Testis (tissue), 3 donors: ENCODE results near the gene ACO1. TPM values are rescaled to one million over a fixed set of nuclear protein-coding genes. Genes with fewer than 3 reads are reported as not detected.

Source experiments
- DNase-seq: peaks from one replicate; pipeline ENCODE4 v3.0.0-alpha.2; 2019
- H3K27ac ChIP-seq, 2 donors: fragments of 200-600 bp; sonication (generic); one replicate each; pipeline ENCODE4 v1.5.1; 2019
- H3K27me3 ChIP-seq: fragments of 200-600 bp; sonication (generic); one replicate; pipeline ENCODE4 v1.5.1; 2019
- H3K36me3 ChIP-seq: fragments of 200-600 bp; sonication (generic); one replicate; pipeline ENCODE4 v1.5.1; 2017; ENCODE audit warnings: low read depth; ENCODE audit errors: missing control alignments
- H3K4me1 ChIP-seq: fragments of 200-600 bp; sonication (generic); one replicate; pipeline ENCODE4 v1.5.1; 2019
- H3K4me3 ChIP-seq, 2 donors: fragments of 200-600 bp; sonication (generic); one replicate each; pipeline ENCODE4 v1.5.1; 2017 to 2019
- H3K9me3 ChIP-seq: fragments of 200-600 bp; sonication (generic); one replicate; pipeline ENCODE4 v1.5.1; 2017
- CTCF ChIP-seq, 3 experiments: fragments of 450-650 bp in 2 of 3; fragments of 200-600 bp in 1 of 3; sonication (generic) in 1 of 3; IDR thresholded peaks; one replicate each; pipeline ENCODE4 v1.5.1; 2016 to 2019; ENCODE audit warnings: antibody characterized with exemption in 3 of 3, mild to moderate bottlenecking in 2 of 3, moderate library complexity in 1 of 3
- POLR2A ChIP-seq: fragments of 450-650 bp; IDR thresholded peaks from one replicate; pipeline ENCODE4 v1.6.1; 2017; ENCODE audit warnings: antibody characterized with exemption, mild to moderate bottlenecking, moderate library complexity
- WGBS, 2 donors: methylation state at CpG; one replicate each; pipeline ENCODE4 v1.1.5; 2018; 5-methylcytosine and 5-hydroxymethylcytosine counted together
- intact Hi-C: fragments of 100-400 bp; cut with DNase I; formaldehyde crosslinking; loops from one replicate; pipeline ENCODE4 v1.15.1; 2023; ENCODE audit warnings: low total_unique reads
- polyA plus RNA-seq: library from polyadenylated mRNA; stranded (reverse); fragments of 350-450 nt; fragmentation: Illumina TruSeq; extraction: RNeasy Lipid Tissue Mini Kit (QIAGEN cat#74804); gene quantifications from one replicate; pipeline ENCODE4 v1.2.3, GENCODE V29; 2014; ENCODE audit warnings: low read depth, low replicate concordance; ENCODE audit not compliant: insufficient read depth
- total RNA-seq, 2 donors: library from RNA; depleted of rRNA; stranded (reverse); fragments of >200 nt; gene quantifications; one replicate each; pipeline ENCODE4 v1.2.3, GENCODE V29; 2016

Gene ACO1
- total and polyA plus RNA-seq, 3 donors from 2014 or later: 44.4 to 67.6 (median 52.0) TPM

- TF ChIP-seq POLR2A (no peak), CTCF (IDR thresholded peaks at IDR 0.05) (peak; percentile 60 to 79 (median 71))
- no peak overlapping the region for H3K27ac ChIP-seq
- no peaks in the 10 kb centered on the region for H3K36me3 ChIP-seq
- no peak overlapping the region for H3K4me3 ChIP-seq
- H3K9me3 ChIP-seq: no peaks in the 10 kb centered on the region
- H3K27me3 ChIP-seq: no peaks in the 10 kb centered on the region
- H3K4me1 ChIP-seq: peaks cover 6% of the 10 kb centered on the region
- intact Hi-C loops: loop anchor here (10.0 kb wide), 1 partner anchor 586 kb away; no protein-coding TSS in a partner anchor
- WGBS, 2 donors: 27 to 36% methylated on average over 5 of the region's 5 CpGs
- peak; percentile 46 for DNase-seq
Observed at GRCh38 chr9:32378993-32379729, 5.3 kb upstream of the ACO1 start.

GRCh38 chr9:32380944-32381343 is 3.5 kb upstream of the ACO1 start:
- TF ChIP-seq CTCF (IDR thresholded peaks at IDR 0.05) (no peak), POLR2A (no peak)
- H3K4me3 ChIP-seq: no peak overlapping the region
- H3K27ac ChIP-seq: no peak overlapping the region
- H3K36me3 ChIP-seq: no peaks in the 10 kb centered on the region
- 90 to 95% methylated on average over 3 of the region's 3 CpGs for WGBS, 2 donors
- DNase-seq: no peak
- H3K4me1 ChIP-seq: peaks cover 16% of the 10 kb centered on the region
- no peaks in the 10 kb centered on the region for H3K9me3 ChIP-seq
- intact Hi-C loops: loop anchor here (5.0 kb wide), 1 partner anchor 196 kb away; no protein-coding TSS in a partner anchor
- H3K27me3 ChIP-seq: no peaks in the 10 kb centered on the region

GRCh38 chr9:32382565-32383320 is 1.7 kb upstream of the ACO1 start:
- H3K27me3 ChIP-seq: no peaks in the 10 kb centered on the region
- no peaks in the 10 kb centered on the region for H3K9me3 ChIP-seq
- H3K36me3 ChIP-seq: no peaks in the 10 kb centered on the region
- peaks cover 18% of the 10 kb centered on the region for H3K4me1 ChIP-seq
- 46 to 52% methylated on average over 14 of the region's 14 CpGs for WGBS, 2 donors
- DNase-seq: no peak
- intact Hi-C loops: loop anchor here (5.0 kb wide), 1 partner anchor 195 kb away; no protein-coding TSS in a partner anchor
- TF ChIP-seq POLR2A (no peak), CTCF (IDR thresholded peaks at IDR 0.05) (no peak)
- H3K4me3 ChIP-seq: no peak overlapping the region
- H3K27ac ChIP-seq: no peak overlapping the region

GRCh38 chr9:32384002-32384363 is 460 bp upstream of the ACO1 start:
- TF ChIP-seq CTCF (IDR thresholded peaks at IDR 0.05) (no peak), POLR2A (no peak)
- H3K4me1 ChIP-seq: peaks cover 22% of the 10 kb centered on the region
- 0 to 1% methylated on average over 11 to 13 of the region's 13 CpGs for WGBS, 2 donors
- H3K4me3 ChIP-seq: peak overlapping the region; percentile 85 to 92
- peak overlapping the region; percentile 85 for H3K27ac ChIP-seq
- no peaks in the 10 kb centered on the region for H3K36me3 ChIP-seq
- no peaks in the 10 kb centered on the region for H3K27me3 ChIP-seq
- intact Hi-C loops: loop anchor here (5.0 kb wide), 1 partner anchor 193 kb away; no protein-coding TSS in a partner anchor
- DNase-seq: no peak
- no peaks in the 10 kb centered on the region for H3K9me3 ChIP-seq
